Endodermal cell (in vitro differentiated cells): ENCODE data around the gene TMEM17. TPM values are rescaled to one million over a fixed set of nuclear protein-coding genes. Genes with fewer than 3 reads are reported as not detected.
"Not testable (repeated sequence)": the region's sequence is repeated elsewhere in the genome, so short reads cannot be mapped to it uniquely, and the experiment has no call there.

ENCODE experiments used
- DNase-seq: peaks from one replicate; pipeline ENCODE4 v3.0.0-alpha.2; 2017
- H3K27ac ChIP-seq: 2 replicates; pipeline ENCODE4 v1.5.1; 2013; ENCODE audit warnings: mild to moderate bottlenecking, low read depth, low read length, moderate library complexity
- H3K27me3 ChIP-seq: 2 replicates; pipeline ENCODE4 v1.6.1; 2013; ENCODE audit warnings: mild to moderate bottlenecking, low read length, moderate library complexity; ENCODE audit not compliant: insufficient read depth, control insufficient read depth, poor library complexity, severe bottlenecking
- H3K36me3 ChIP-seq: 2 replicates; pipeline ENCODE4 v1.7.0; 2013; ENCODE audit warnings: mild to moderate bottlenecking, low read length, moderate library complexity; ENCODE audit not compliant: control insufficient read depth, insufficient read depth
- H3K4me1 ChIP-seq: one replicate; pipeline ENCODE4 v1.7.0; 2013; ENCODE audit warnings: low read length; ENCODE audit not compliant: control insufficient read depth, insufficient read depth
- H3K4me3 ChIP-seq: 2 replicates; pipeline ENCODE4 v1.5.1; 2013; ENCODE audit warnings: mild to moderate bottlenecking, low read length, moderate library complexity
- H3K9ac ChIP-seq: 2 replicates; pipeline ENCODE4 v1.6.1; 2013; ENCODE audit warnings: mild to moderate bottlenecking, low read length, moderate library complexity; ENCODE audit not compliant: poor library complexity, severe bottlenecking; ENCODE audit errors: extremely low read depth
- H3K9me3 ChIP-seq: 2 replicates; pipeline ENCODE4 v1.6.1; 2013; ENCODE audit warnings: mild to moderate bottlenecking, low read length, moderate library complexity; ENCODE audit not compliant: control insufficient read depth
- H3K27ac Mint-ChIP-seq: 2 replicates; pipeline ENCODE4 v1.8.0; 2020; ENCODE audit warnings: mixed read lengths
- H3K27me3 Mint-ChIP-seq: 2 replicates; pipeline ENCODE4 v1.8.0; 2021; ENCODE audit warnings: mild to moderate bottlenecking, mixed read lengths; ENCODE audit not compliant: insufficient read depth
- H3K36me3 Mint-ChIP-seq: 2 replicates; pipeline ENCODE4 v1.8.0; 2020; ENCODE audit warnings: low read depth, mixed read lengths
- H3K4me1 Mint-ChIP-seq: 2 replicates; pipeline ENCODE4 v1.8.0; 2020; ENCODE audit warnings: mixed read lengths
- H3K4me3 Mint-ChIP-seq: 2 replicates; pipeline ENCODE4 v1.8.0; 2020; ENCODE audit warnings: mild to moderate bottlenecking, moderate library complexity, mixed read lengths
- H3K9me3 Mint-ChIP-seq: 2 replicates; pipeline ENCODE4 v1.8.0; 2020; ENCODE audit warnings: mild to moderate bottlenecking, mixed read lengths
- WGBS, 2 experiments: methylation state at CpG; one replicate each; pipeline versions ENCODE4 v1.1.5 to v1.1.7; 2013; ENCODE audit warnings: missing lambda C conversion rate in 2 of 2, mixed read lengths in 1 of 2; ENCODE audit not compliant: insufficient coverage in 1 of 2, insufficient read length in 1 of 2; 5-methylcytosine and 5-hydroxymethylcytosine counted together
- total RNA-seq, 2 donors: library from RNA; stranded (reverse); fragmentation: NEBNext Ultra II Directional in 1 of 2; extraction: Animal tissue kit (Norgen Biotek cat#: 25700) in 1 of 2; gene quantifications; 2 replicates in 1 of 2; 3 replicates in 1 of 2; pipeline ENCODE4 v1.2.1, GENCODE V29; 2021
- TF ChIP-seq, protein P1 (sequence below): fragments of 200-600 bp; sonication (generic); conservative IDR thresholded peaks from 2 replicates; pipeline ENCODE4 v1.5.0; 2021; ENCODE audit warnings: antibody characterized with exemption, mild to moderate bottlenecking

The TMEM17 gene
- total RNA-seq, 2 donors from 2014 or later, result 1.8 to 2.0 TPM

DNA sequence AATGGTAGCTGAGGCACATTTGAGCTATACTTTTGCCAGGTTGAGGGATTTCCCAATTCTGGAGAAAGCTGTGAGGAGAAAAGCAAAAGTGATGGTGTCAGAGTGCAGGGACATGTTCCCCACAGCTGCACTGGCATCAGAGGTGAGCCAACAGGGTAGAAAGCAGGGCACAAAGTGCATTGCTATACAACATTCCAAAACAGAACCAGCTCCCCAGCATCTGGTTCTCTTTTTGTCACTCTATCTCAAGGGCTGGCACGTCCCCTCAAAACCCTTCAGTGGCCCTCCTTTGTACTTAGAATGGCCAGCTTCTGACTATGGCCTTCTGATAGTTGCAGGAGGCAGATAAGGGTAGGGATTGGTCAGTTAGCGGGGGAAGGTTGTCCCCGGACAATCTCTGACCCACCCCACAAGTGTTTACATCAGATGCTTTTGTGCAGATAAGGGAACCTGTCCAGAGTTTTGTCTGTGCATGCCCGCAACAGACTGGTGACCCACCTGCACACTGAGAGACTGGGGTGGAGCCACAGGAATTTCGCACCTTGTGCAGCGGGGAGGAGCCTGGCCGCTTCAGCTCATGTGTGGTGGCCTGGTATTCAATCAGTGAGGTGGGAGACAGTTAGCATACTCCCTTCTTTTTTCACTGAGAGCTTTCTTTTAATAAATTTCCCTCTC lies 31.0 kb upstream of the TMEM17 start:
- no peaks in the 10 kb centered on the region for H3K36me3 ChIP-seq
- H3K9ac ChIP-seq, result no peak overlapping the region
- TF ChIP-seq, protein P1, sequence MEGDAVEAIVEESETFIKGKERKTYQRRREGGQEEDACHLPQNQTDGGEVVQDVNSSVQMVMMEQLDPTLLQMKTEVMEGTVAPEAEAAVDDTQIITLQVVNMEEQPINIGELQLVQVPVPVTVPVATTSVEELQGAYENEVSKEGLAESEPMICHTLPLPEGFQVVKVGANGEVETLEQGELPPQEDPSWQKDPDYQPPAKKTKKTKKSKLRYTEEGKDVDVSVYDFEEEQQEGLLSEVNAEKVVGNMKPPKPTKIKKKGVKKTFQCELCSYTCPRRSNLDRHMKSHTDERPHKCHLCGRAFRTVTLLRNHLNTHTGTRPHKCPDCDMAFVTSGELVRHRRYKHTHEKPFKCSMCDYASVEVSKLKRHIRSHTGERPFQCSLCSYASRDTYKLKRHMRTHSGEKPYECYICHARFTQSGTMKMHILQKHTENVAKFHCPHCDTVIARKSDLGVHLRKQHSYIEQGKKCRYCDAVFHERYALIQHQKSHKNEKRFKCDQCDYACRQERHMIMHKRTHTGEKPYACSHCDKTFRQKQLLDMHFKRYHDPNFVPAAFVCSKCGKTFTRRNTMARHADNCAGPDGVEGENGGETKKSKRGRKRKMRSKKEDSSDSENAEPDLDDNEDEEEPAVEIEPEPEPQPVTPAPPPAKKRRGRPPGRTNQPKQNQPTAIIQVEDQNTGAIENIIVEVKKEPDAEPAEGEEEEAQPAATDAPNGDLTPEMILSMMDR, result no peak
- Mint-ChIP-seq H3K9me3 (peaks cover 38% of the 10 kb centered on the region), H3K36me3 (peaks cover 2% of the 10 kb centered on the region), H3K27ac (no peak overlapping the region), H3K27me3 (no peaks in the 10 kb centered on the region), H3K4me3 (no peak overlapping the region), H3K4me1 (peaks cover 36% of the 10 kb centered on the region)
- no peak overlapping the region for H3K4me3 ChIP-seq
- H3K4me1 ChIP-seq, result peaks cover 11% of the 10 kb centered on the region
- peak; percentile 57 for DNase-seq
- WGBS, 2 experiments, result 90 to 96% methylated on average over 5 to 7 of the region's 7 CpGs
- no peaks in the 10 kb centered on the region for H3K27me3 ChIP-seq
- peaks cover 11% of the 10 kb centered on the region for H3K9me3 ChIP-seq
- H3K27ac ChIP-seq, result no peak overlapping the region

DNA sequence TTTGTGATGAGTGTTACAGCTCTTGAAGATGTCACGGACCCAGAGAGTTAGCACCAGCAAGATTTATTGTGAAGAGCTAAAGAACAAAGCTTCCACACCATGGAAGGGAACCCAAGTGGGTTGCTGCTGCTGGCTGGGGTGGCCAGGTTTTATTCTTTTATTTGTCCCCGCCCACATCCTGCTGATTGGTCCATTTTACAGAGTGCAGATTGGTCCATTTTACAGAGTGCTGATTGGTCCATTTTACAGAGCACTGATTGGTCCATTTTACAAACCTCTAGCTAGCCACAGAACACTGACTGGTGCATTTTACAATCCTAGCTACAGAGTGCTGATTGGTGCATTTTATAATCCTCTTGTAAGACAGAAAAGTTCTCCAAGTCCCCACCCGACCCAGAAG lies 29.5 kb upstream of the TMEM17 start:
- DNase-seq, H3K4me1 ChIP-seq, H3K4me3 ChIP-seq, H3K9me3 ChIP-seq, H3K36me3 ChIP-seq, H3K9ac ChIP-seq, H3K27me3 Mint-ChIP-seq, H3K36me3 Mint-ChIP-seq, H3K27ac ChIP-seq, H3K27me3 ChIP-seq, H3K27ac Mint-ChIP-seq, H3K4me3 Mint-ChIP-seq: not testable (repeated sequence)
- Mint-ChIP-seq H3K9me3 (peaks cover 38% of the 10 kb centered on the region), H3K4me1 (peaks cover 23% of the 10 kb centered on the region)
- WGBS, 2 experiments, result 88 to 92% methylated on average over 2 to 3 of the region's 3 CpGs

DNA sequence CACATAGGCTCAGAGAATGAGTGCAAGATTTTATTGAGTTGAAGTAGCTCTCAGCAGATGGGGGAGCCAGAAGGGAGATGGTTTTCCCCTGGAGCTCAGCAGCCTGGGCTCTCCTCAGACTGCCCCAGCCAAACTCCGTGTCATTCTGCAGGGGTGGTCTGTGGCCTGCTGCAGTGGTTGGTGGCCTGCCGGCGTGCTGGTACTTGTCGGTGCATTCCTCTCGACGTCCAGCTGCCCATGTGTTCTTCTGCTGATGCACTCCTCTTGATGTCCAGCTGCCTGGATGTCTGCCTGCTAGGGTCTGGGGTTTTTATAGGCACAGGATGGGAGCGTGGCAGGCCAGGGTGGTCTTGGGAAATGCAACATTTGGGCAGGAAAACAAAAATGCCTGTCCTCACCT lies 25.6 kb upstream of the TMEM17 start:
- H3K4me1 ChIP-seq, result no peaks in the 10 kb centered on the region
- no peaks in the 10 kb centered on the region for H3K36me3 ChIP-seq
- TF ChIP-seq, protein P1, result no peak
- peaks cover 36% of the 10 kb centered on the region for H3K9me3 Mint-ChIP-seq
- no peak overlapping the region for H3K4me3 ChIP-seq
- peaks cover 7% of the 10 kb centered on the region for H3K9me3 ChIP-seq
- no peak overlapping the region for H3K9ac ChIP-seq
- H3K36me3 Mint-ChIP-seq, result peaks cover 2% of the 10 kb centered on the region
- no peaks in the 10 kb centered on the region for H3K27me3 Mint-ChIP-seq
- H3K4me1 Mint-ChIP-seq, result peaks cover 14% of the 10 kb centered on the region
- no peak overlapping the region for H3K4me3 Mint-ChIP-seq
- no peak for DNase-seq
- 93 to 94% methylated on average over 5 to 7 of the region's 7 CpGs for WGBS, 2 experiments
- H3K27me3 ChIP-seq, result no peaks in the 10 kb centered on the region
- no peak overlapping the region for H3K27ac ChIP-seq
- no peak overlapping the region for H3K27ac Mint-ChIP-seq

DNA sequence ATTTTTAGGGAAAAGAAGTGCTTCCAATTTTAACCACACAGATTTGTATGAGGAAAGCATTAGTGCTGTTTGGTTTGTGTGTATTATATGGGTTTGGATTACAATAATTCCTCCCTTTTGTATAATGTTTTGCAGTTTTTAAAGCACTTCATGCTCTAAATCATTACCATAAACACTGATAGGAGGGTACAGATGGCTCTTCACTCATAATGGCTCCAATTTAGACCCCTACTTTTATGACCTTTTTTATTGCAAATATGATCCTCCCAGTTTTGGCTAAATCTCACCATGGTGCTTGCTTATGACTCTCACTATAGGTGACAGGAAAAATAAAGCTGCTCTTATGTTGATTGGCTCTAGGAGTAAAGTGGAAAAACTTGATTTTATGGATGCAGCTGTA lies 23.8 kb upstream of the TMEM17 start:
- H3K9me3 Mint-ChIP-seq, result peaks cover 22% of the 10 kb centered on the region
- DNase-seq, result no peak
- Histone ChIP-seq H3K4me1 (peaks cover 5% of the 10 kb centered on the region), H3K27me3 (no peaks in the 10 kb centered on the region), H3K9ac (no peak overlapping the region), H3K4me3 (no peak overlapping the region), H3K27ac (no peak overlapping the region), H3K9me3 (peaks cover 7% of the 10 kb centered on the region), H3K36me3 (no peaks in the 10 kb centered on the region)
- TF ChIP-seq, protein P1, result no peak
- peaks cover 26% of the 10 kb centered on the region for H3K4me1 Mint-ChIP-seq
- no peaks in the 10 kb centered on the region for H3K27me3 Mint-ChIP-seq
- no peak overlapping the region for H3K4me3 Mint-ChIP-seq
- peaks cover 2% of the 10 kb centered on the region for H3K36me3 Mint-ChIP-seq
- no peak overlapping the region for H3K27ac Mint-ChIP-seq
